Fibroblast of the aortic adventitia (primary cell): ENCODE results near the gene NMRK1. TPM values are rescaled to one million over a fixed set of nuclear protein-coding genes. Genes with fewer than 3 reads are reported as not detected.

Experiments
- DNase-seq: peaks from one replicate; pipeline ENCODE4 v3.0.0-alpha.2; 2010; ENCODE audit warnings: low read depth
- H3K4me3 ChIP-seq: 2 replicates; pipeline ENCODE4 v1.5.1; 2011; ENCODE audit warnings: low read depth, mild to moderate bottlenecking, control low read depth, low read length, moderate library complexity
- CTCF ChIP-seq: IDR thresholded peaks from 2 replicates; pipeline ENCODE4 v1.5.1; 2011; ENCODE audit warnings: mild to moderate bottlenecking, low read length, control low read depth, inconsistent platforms; ENCODE audit not compliant: insufficient read depth
- total RNA-seq: library from RNA; depleted of rRNA; stranded (reverse); fragments of >200 nt; gene quantifications from 2 replicates; pipeline ENCODE4 v1.2.3, GENCODE V29; 2012; ENCODE audit warnings: low replicate concordance

NMRK1 gene
- total RNA-seq, 1 donor, result 23.9 TPM

GRCh38 chr9:75053869-75054268 lies 34.1 kb downstream of the NMRK1 start:
- DNase-seq, result no peak
- no peak overlapping the region for H3K4me3 ChIP-seq
- no peak for TF ChIP-seq CTCF

GRCh38 chr9:75051285-75051684 lies 36.7 kb downstream of the NMRK1 start:
- TF ChIP-seq CTCF, result no peak
- no peak overlapping the region for H3K4me3 ChIP-seq
- no peak for DNase-seq

GRCh38 chr9:75047506-75047905 lies 40.4 kb downstream of the NMRK1 start:
- TF ChIP-seq CTCF, result no peak
- no peak overlapping the region for H3K4me3 ChIP-seq
- no peak for DNase-seq

GRCh38 chr9:75046725-75047345 lies 41.1 kb downstream of the NMRK1 start:
- no peak overlapping the region for H3K4me3 ChIP-seq
- TF ChIP-seq CTCF, result no peak
- DNase-seq, result no peak

- no peak for DNase-seq
- H3K4me3 ChIP-seq, result no peak overlapping the region
- TF ChIP-seq CTCF, result no peak
Measured at GRCh38 chr9:75041041-75041440, 46.9 kb downstream of the NMRK1 start.

GRCh38 chr9:75039801-75040200 lies 48.2 kb downstream of the NMRK1 start:
- no peak for TF ChIP-seq CTCF
- DNase-seq, result no peak
- no peak overlapping the region for H3K4me3 ChIP-seq

GRCh38 chr9:75039009-75039408 lies 48.9 kb downstream of the NMRK1 start:
- no peak overlapping the region for H3K4me3 ChIP-seq
- DNase-seq, result peak; percentile 89
- no peak for TF ChIP-seq CTCF
